ENCODE measurements around the gene PSMB3.

Gene PSMB3

GRCh38 chr17:38739305-38739704 is 13.2 kb upstream of the PSMB3 start:
- H3K36me3 ChIP-seq (ENCODE audit: insufficient read depth, low read length): no peaks in the 10 kb centered on the region
- no peak overlapping the region for H2AFZ ChIP-seq (ENCODE audit: low read length)
- peaks cover 15% of the 10 kb centered on the region for H3K4me1 ChIP-seq (ENCODE audit: insufficient read depth, low read length, severe bottlenecking)
- no peaks in the 10 kb centered on the region for H3K9me2 ChIP-seq (ENCODE audit: low read depth, low read length)
- no peak overlapping the region for H3K9ac ChIP-seq (ENCODE audit: low read length)
- H3K27ac ChIP-seq (ENCODE audit: low read depth, low read length, poor library complexity, severe bottlenecking): no peak overlapping the region
- H3F3A ChIP-seq (ENCODE audit: insufficient read depth, low read length): peaks cover 5% of the 10 kb centered on the region; the same call in 1 of the 2 replicates
- TF ChIP-seq CTCF (IDR thresholded peaks at IDR 0.05; ENCODE audit: low read length) (no peak), EZH2 (IDR thresholded peaks at IDR 0.05; ENCODE audit: borderline replicate concordance, low read length) (no peak)
- H3K79me2 ChIP-seq (ENCODE audit: insufficient read depth, low read length): no peaks in the 10 kb centered on the region
- peaks cover 11% of the 10 kb centered on the region; the same call in 1 of the 2 replicates for H3K27me3 ChIP-seq (ENCODE audit: insufficient read depth, low read length)
- H3K4me3 ChIP-seq (ENCODE audit: low read depth, low read length, poor library complexity, severe bottlenecking): no peak overlapping the region
- H3K4me2 ChIP-seq (ENCODE audit: low read length): no peak overlapping the region
- H3K9me3 ChIP-seq (ENCODE audit: low read length): no peaks in the 10 kb centered on the region
- H4K20me1 ChIP-seq (ENCODE audit: insufficient read depth, low read length): no peaks in the 10 kb centered on the region

GRCh38 chr17:38740044-38740443 is 12.5 kb upstream of the PSMB3 start:
- Histone ChIP-seq H3K9me2 (ENCODE audit: low read depth, low read length) (no peaks in the 10 kb centered on the region), H3K36me3 (ENCODE audit: insufficient read depth, low read length) (no peaks in the 10 kb centered on the region), H3K9ac (ENCODE audit: low read length) (no peak overlapping the region), H3K79me2 (ENCODE audit: insufficient read depth, low read length) (no peaks in the 10 kb centered on the region), H3K4me2 (ENCODE audit: low read length) (no peak overlapping the region), H4K20me1 (ENCODE audit: insufficient read depth, low read length) (no peaks in the 10 kb centered on the region), H3K9me3 (ENCODE audit: low read length) (no peaks in the 10 kb centered on the region), H2AFZ (ENCODE audit: low read length) (no peak overlapping the region), H3K4me3 (ENCODE audit: low read depth, low read length, poor library complexity, severe bottlenecking) (no peak overlapping the region), H3F3A (ENCODE audit: insufficient read depth, low read length) (no peaks in the 10 kb centered on the region), H3K27me3 (ENCODE audit: insufficient read depth, low read length) (peaks cover 11% of the 10 kb centered on the region; the same call in 1 of the 2 replicates), H3K4me1 (ENCODE audit: insufficient read depth, low read length, severe bottlenecking) (peaks cover 11% of the 10 kb centered on the region), H3K27ac (ENCODE audit: low read depth, low read length, poor library complexity, severe bottlenecking) (no peak overlapping the region)
- TF ChIP-seq CTCF (IDR thresholded peaks at IDR 0.05; ENCODE audit: low read length) (no peak), EZH2 (IDR thresholded peaks at IDR 0.05; ENCODE audit: borderline replicate concordance, low read length) (no peak)

- H3K27me3 ChIP-seq (ENCODE audit: insufficient read depth, low read length): peaks cover 9% of the 10 kb centered on the region; the same call in 1 of the 2 replicates
- H3K4me3 ChIP-seq (ENCODE audit: low read depth, low read length, poor library complexity, severe bottlenecking): no peak overlapping the region
- TF ChIP-seq CTCF (IDR thresholded peaks at IDR 0.05; ENCODE audit: low read length) (no peak), EZH2 (IDR thresholded peaks at IDR 0.05; ENCODE audit: borderline replicate concordance, low read length) (no peak)
- H3K4me2 ChIP-seq (ENCODE audit: low read length): no peak overlapping the region
- H3K9me2 ChIP-seq (ENCODE audit: low read depth, low read length): no peaks in the 10 kb centered on the region
- no peaks in the 10 kb centered on the region for H3F3A ChIP-seq (ENCODE audit: insufficient read depth, low read length)
- no peaks in the 10 kb centered on the region for H3K79me2 ChIP-seq (ENCODE audit: insufficient read depth, low read length)
- no peak overlapping the region for H3K9ac ChIP-seq (ENCODE audit: low read length)
- H3K9me3 ChIP-seq (ENCODE audit: low read length): no peaks in the 10 kb centered on the region
- H3K36me3 ChIP-seq (ENCODE audit: insufficient read depth, low read length): no peaks in the 10 kb centered on the region
- no peak overlapping the region for H3K27ac ChIP-seq (ENCODE audit: low read depth, low read length, poor library complexity, severe bottlenecking)
- peaks cover 15% of the 10 kb centered on the region for H3K4me1 ChIP-seq (ENCODE audit: insufficient read depth, low read length, severe bottlenecking)
- no peaks in the 10 kb centered on the region for H4K20me1 ChIP-seq (ENCODE audit: insufficient read depth, low read length)
- H2AFZ ChIP-seq (ENCODE audit: low read length): no peak overlapping the region
Observed at GRCh38 chr17:38740806-38741205, 11.7 kb upstream of the PSMB3 start.

All from OCI-LY1 (cell line).